Activated CD4-positive, alpha-beta T cell treated with anti-CD3 and anti-CD28 coated beads for 48 hours (primary cell): Measurements from ENCODE around the gene DPM3.
A peak's percentile ranks its signal among the peaks of the same experiment; 100 is the strongest.
"Not testable (repeated sequence)": the region's sequence is repeated elsewhere in the genome, so short reads cannot be mapped to it uniquely, and the experiment has no call there.

Source experiments
- DNase-seq: peaks from one replicate; pipeline ENCODE4 v3.0.0-alpha.2; 2020

DPM3 gene

GRCh38 chr1:155174324-155175280, 34.3 kb upstream of the DPM3 start:
- DNase-seq = peak; percentile 62

- DNase-seq = peak; percentile 82
These were observed 33.4 kb upstream of the DPM3 start, which contains the start of gene TRIM46 for GRCh38 chr1:155173478-155174323. Gene TRIM46, plus strand, starts transcription at chr1:155173849. Its CDS starts 118 bp downstream, at chr1:155173967.

- peak; percentile 96 for DNase-seq
These were observed 32.6 kb upstream of the DPM3 start, which contains the start of gene KRTCAP2 for GRCh38 chr1:155172732-155173477. Gene KRTCAP2, minus strand, starts transcription at chr1:155173304. Its CDS starts 80 bp downstream, at chr1:155173224.

- no peak for DNase-seq
These were observed 31.8 kb upstream of the DPM3 start for GRCh38 chr1:155171836-155172731.

- DNase-seq = no peak
These were observed 30.5 kb upstream of the DPM3 start for GRCh38 chr1:155170806-155171205.

- no peak for DNase-seq
These were observed 29.9 kb upstream of the DPM3 start for GRCh38 chr1:155170101-155170785.

GRCh38 chr1:155169541-155169940, 29.2 kb upstream of the DPM3 start:
- no peak for DNase-seq

- no peak for DNase-seq
These were observed 28.3 kb upstream of the DPM3 start for GRCh38 chr1:155168456-155169210.

GRCh38 chr1:155168105-155168445, 27.7 kb upstream of the DPM3 start:
- DNase-seq = not testable (repeated sequence)

- DNase-seq = peak; percentile 93
These were observed 27.1 kb upstream of the DPM3 start for GRCh38 chr1:155167166-155168104.

GRCh38 chr1:155166471-155167165, 26.3 kb upstream of the DPM3 start:
- DNase-seq = no peak

- DNase-seq = no peak
These were observed 25.7 kb upstream of the DPM3 start for GRCh38 chr1:155166051-155166470.

- DNase-seq = not testable (repeated sequence)
These were observed 24.3 kb upstream of the DPM3 start for GRCh38 chr1:155164625-155165024.

GRCh38 chr1:155163785-155164184, 23.5 kb upstream of the DPM3 start:
- DNase-seq = not testable (repeated sequence)

- DNase-seq = not testable (repeated sequence)
These were observed 22.3 kb upstream of the DPM3 start for GRCh38 chr1:155162631-155163030.

GRCh38 chr1:155160128-155160527, 19.8 kb upstream of the DPM3 start:
- no peak for DNase-seq

- no peak for DNase-seq
These were observed 18.7 kb upstream of the DPM3 start for GRCh38 chr1:155158991-155159390.

GRCh38 chr1:155155996-155156643, 15.8 kb upstream of the DPM3 start:
- not testable (repeated sequence) for DNase-seq
